ENCODE measurements around the gene ZNF710.

- no peak for TF ChIP-seq CTCF (IDR thresholded peaks at IDR 0.05; ENCODE audit: extremely low read depth in 1 of 2, insufficient read depth in 1 of 2, low read depth in 1 of 2, low read length in 2 of 2)
- TF ChIP-seq POLR2A (IDR thresholded peaks at IDR 0.05; ENCODE audit: low read depth, low read length): peak; percentile 62
- no peak for TF ChIP-seq EZH2 (IDR thresholded peaks at IDR 0.05; ENCODE audit: borderline replicate concordance, low read depth, low read length, severe bottlenecking)
- no peak for TF ChIP-seq MAX (IDR thresholded peaks at IDR 0.05; ENCODE audit: insufficient read depth, insufficient read length)
- TF ChIP-seq MYC (IDR thresholded peaks at IDR 0.05; ENCODE audit: low read depth, low read length): no peak
- no peak for TF ChIP-seq FOS (IDR thresholded peaks at IDR 0.05; ENCODE audit: borderline replicate concordance, insufficient read depth, low read length)
- no peak for TF ChIP-seq GATA2 (IDR thresholded peaks at IDR 0.05; ENCODE audit: insufficient read depth, insufficient read length, low read depth, low read length)
- TF ChIP-seq POLR2AphosphoS5 (IDR thresholded peaks at IDR 0.05; ENCODE audit: insufficient read depth, low read depth, low read length): peak; percentile 30
- no peak for TF ChIP-seq JUN (IDR thresholded peaks at IDR 0.05; ENCODE audit: borderline replicate concordance, insufficient read depth, insufficient read length, low read depth)
Measured at GRCh38 chr15:90001062-90001682, at the start of gene ZNF710.
